Measurements from ENCODE around the gene UNCX.

GRCh38 chr7:1210979-1211608, 21.6 kb upstream of the UNCX start:
- TF ChIP-seq CTCF (IDR thresholded peaks at IDR 0.05) (no peak), ZFX (IDR thresholded peaks at IDR 0.05; ENCODE audit: borderline replicate concordance) (no peak)

Measured in 22Rv1 (cell line).